Measurements from ENCODE around the gene SP3.

The SP3 gene

DNA sequence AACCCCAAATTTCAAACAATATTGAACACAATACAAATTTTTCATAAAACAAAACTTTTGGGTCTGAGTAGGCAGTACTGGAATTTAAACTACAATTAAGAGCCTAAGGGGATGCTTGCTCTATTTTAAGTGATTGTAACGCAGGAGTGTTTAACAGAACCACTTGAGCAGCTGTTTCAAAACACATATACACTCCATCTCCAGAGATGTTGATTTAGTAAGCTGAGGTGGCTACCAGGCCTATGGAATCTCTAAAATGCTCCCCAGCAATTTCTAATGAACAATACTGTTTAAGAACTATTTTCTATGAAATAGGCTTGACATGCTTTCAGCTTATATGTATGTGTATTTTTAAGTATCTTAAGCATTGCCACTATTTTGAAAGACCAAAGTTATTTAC, 58.5 kb downstream of the SP3 start:
- Histone ChIP-seq H3K9me3 (ENCODE audit: control insufficient read depth, low read length) (no peaks in the 10 kb centered on the region), H3K36me3 (ENCODE audit: control insufficient read depth, insufficient read depth, low read length) (no peaks in the 10 kb centered on the region), H3K4me1 (peaks cover 3% of the 10 kb centered on the region), H3K79me2 (no peaks in the 10 kb centered on the region), H2AFZ (no peak overlapping the region), H3K4me2 (ENCODE audit: low read length) (no peak overlapping the region), H3K9ac (no peak overlapping the region), H3K27me3 (ENCODE audit: control insufficient read depth, insufficient read depth, low read length) (no peaks in the 10 kb centered on the region), H3K27ac (no peak overlapping the region), H3K4me3 (ENCODE audit: low read depth, low read length) (no peak overlapping the region)
- TF ChIP-seq, protein P1, sequence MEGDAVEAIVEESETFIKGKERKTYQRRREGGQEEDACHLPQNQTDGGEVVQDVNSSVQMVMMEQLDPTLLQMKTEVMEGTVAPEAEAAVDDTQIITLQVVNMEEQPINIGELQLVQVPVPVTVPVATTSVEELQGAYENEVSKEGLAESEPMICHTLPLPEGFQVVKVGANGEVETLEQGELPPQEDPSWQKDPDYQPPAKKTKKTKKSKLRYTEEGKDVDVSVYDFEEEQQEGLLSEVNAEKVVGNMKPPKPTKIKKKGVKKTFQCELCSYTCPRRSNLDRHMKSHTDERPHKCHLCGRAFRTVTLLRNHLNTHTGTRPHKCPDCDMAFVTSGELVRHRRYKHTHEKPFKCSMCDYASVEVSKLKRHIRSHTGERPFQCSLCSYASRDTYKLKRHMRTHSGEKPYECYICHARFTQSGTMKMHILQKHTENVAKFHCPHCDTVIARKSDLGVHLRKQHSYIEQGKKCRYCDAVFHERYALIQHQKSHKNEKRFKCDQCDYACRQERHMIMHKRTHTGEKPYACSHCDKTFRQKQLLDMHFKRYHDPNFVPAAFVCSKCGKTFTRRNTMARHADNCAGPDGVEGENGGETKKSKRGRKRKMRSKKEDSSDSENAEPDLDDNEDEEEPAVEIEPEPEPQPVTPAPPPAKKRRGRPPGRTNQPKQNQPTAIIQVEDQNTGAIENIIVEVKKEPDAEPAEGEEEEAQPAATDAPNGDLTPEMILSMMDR (IDR thresholded peaks at IDR 0.05) = no peak

DNA sequence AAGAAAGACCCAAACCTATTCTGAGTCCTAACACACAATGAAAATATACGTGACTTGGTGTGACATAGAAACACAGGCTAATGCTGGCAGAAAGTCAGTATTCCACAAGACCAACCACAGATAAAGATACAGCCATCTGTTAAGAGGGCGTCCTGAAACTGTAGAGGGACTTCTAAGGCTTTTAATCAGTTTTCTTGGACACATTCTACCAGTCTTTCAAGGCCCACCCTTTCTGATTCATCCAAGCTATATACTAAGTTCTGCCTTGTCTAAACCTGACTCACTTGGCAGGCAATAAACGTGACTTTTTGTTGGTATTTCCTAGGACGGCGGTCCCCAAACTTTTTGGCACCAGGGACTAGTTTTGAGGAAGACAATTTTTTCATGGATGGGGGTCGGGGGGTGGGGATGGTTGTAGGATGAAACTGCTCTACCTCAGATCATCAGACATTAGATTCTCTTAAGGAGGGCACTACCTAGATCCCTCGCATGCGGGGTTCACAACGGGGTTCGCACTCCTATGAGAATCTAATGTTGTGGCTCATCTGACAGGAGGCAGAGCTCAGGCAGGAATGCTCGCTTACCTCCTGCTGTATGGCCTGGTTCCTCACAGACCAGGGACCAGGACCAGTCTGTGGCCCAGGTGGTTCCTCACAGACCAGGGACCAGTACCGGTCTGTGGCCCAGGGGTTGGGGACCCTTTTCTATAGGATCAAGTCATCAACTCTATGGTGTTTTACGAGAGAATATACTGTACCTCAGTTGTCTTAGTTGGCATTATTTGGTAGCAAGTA, 61.4 kb downstream of the SP3 start:
- Histone ChIP-seq H3K9ac (no peak overlapping the region), H3K4me2 (ENCODE audit: low read length) (no peak overlapping the region), H3K27me3 (ENCODE audit: control insufficient read depth, insufficient read depth, low read length) (no peaks in the 10 kb centered on the region), H3K79me2 (no peaks in the 10 kb centered on the region), H3K4me3 (ENCODE audit: low read depth, low read length) (no peak overlapping the region), H3K4me1 (peaks cover 3% of the 10 kb centered on the region), H2AFZ (no peak overlapping the region), H3K9me3 (ENCODE audit: control insufficient read depth, low read length) (no peaks in the 10 kb centered on the region), H3K36me3 (ENCODE audit: control insufficient read depth, insufficient read depth, low read length) (no peaks in the 10 kb centered on the region), H3K27ac (no peak overlapping the region)
- TF ChIP-seq, protein P1 (IDR thresholded peaks at IDR 0.05) = no peak

DNA sequence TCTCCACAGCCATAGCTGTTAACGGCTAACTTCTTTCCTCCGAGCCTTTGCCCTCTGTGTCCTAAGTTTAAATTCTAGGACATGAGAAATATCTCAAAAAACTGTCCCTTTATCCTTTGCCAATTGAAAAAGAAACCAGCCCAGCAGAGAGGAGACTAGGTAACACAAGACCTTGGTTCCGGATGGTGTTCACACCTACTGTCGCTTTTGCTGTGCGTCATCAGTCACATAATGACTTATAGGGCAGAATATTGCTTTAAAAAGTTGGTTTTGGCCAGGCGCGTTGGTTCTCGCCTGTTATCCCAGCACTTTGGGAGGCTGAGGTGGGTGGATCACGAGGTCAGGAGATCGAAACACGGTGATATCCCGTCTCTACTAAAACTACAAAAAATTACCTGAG, 66.2 kb downstream of the SP3 start:
- H3K4me1 ChIP-seq = no peaks in the 10 kb centered on the region
- H3K36me3 ChIP-seq (ENCODE audit: control insufficient read depth, insufficient read depth, low read length) = no peaks in the 10 kb centered on the region
- H3K4me3 ChIP-seq (ENCODE audit: low read depth, low read length) = no peak overlapping the region
- no peak overlapping the region for H3K4me2 ChIP-seq (ENCODE audit: low read length)
- no peak overlapping the region for H2AFZ ChIP-seq
- TF ChIP-seq, protein P1 (IDR thresholded peaks at IDR 0.05) = no peak
- H3K9me3 ChIP-seq (ENCODE audit: control insufficient read depth, low read length) = no peaks in the 10 kb centered on the region
- H3K79me2 ChIP-seq = no peaks in the 10 kb centered on the region
- no peaks in the 10 kb centered on the region for H3K27me3 ChIP-seq (ENCODE audit: control insufficient read depth, insufficient read depth, low read length)
- H3K9ac ChIP-seq = no peak overlapping the region
- H3K27ac ChIP-seq = no peak overlapping the region

DNA sequence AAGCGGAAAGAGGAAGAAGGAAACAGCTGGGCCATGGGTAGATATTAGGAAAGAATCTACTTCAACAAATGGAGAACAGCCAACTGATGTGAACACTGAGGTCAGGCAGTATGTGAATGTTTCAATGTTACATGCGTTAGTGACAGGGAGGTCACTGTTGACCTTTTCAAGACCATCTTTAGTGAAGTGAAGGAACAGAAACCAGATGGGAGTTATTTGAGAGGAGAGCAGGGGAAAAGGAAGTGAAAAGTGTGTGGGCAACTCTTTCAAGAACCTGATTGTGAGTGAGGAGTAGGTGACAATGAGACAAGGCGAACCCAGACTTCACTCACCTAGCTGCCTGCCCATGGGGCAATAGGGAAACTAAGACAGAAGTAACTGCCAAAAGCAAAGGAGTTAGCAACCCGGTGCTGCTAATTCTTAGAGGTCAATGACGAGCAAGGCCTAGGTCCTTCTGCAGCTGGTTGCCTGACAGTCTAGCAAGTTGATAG, 67.0 kb downstream of the SP3 start:
- no peaks in the 10 kb centered on the region for H3K27me3 ChIP-seq (ENCODE audit: control insufficient read depth, insufficient read depth, low read length)
- H3K9me3 ChIP-seq (ENCODE audit: control insufficient read depth, low read length) = no peaks in the 10 kb centered on the region
- H3K9ac ChIP-seq = no peak overlapping the region
- H3K79me2 ChIP-seq = no peaks in the 10 kb centered on the region
- H3K36me3 ChIP-seq (ENCODE audit: control insufficient read depth, insufficient read depth, low read length) = no peaks in the 10 kb centered on the region
- H2AFZ ChIP-seq = no peak overlapping the region
- no peak overlapping the region for H3K4me2 ChIP-seq (ENCODE audit: low read length)
- H3K27ac ChIP-seq = no peak overlapping the region
- TF ChIP-seq, protein P1 (IDR thresholded peaks at IDR 0.05) = no peak
- no peaks in the 10 kb centered on the region for H3K4me1 ChIP-seq
- H3K4me3 ChIP-seq (ENCODE audit: low read depth, low read length) = no peak overlapping the region

DNA sequence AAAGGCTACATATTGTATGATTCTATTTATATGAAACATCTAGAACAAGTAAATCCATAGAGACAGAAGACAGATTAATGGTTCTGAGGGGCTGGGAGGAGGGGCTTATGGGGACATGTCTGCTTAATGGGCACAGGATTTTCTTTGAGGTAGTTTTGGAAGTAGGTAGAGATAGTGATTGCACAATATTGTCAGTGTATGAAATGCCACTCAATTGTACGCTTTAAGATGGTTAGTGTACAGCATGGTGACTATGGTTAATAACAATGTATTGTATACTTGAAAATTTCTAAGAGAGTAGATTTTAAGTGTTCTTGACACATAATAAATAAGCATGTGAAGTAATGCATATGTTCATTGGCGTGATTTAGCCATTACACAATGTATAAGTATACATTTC, 68.4 kb downstream of the SP3 start:
- Histone ChIP-seq H3K9ac (no peak overlapping the region), H3K4me2 (ENCODE audit: low read length) (no peak overlapping the region), H3K36me3 (ENCODE audit: control insufficient read depth, insufficient read depth, low read length) (no peaks in the 10 kb centered on the region), H2AFZ (no peak overlapping the region), H3K79me2 (no peaks in the 10 kb centered on the region), H3K4me1 (no peaks in the 10 kb centered on the region), H3K4me3 (ENCODE audit: low read depth, low read length) (no peak overlapping the region), H3K27me3 (ENCODE audit: control insufficient read depth, insufficient read depth, low read length) (no peaks in the 10 kb centered on the region), H3K9me3 (ENCODE audit: control insufficient read depth, low read length) (no peaks in the 10 kb centered on the region), H3K27ac (no peak overlapping the region)
- TF ChIP-seq, protein P1 (IDR thresholded peaks at IDR 0.05) = no peak
